NCI-H1417 treated with DMSO at 0.1 percent for 48 hours (cell line): ENCODE data around the gene TARS2.

Source experiments
- DNase-seq: peaks from one replicate; lab custom pipeline; 2025; lab: John Stamatoyannopoulos, UW

Gene TARS2

GRCh38 chr1:150555971-150556865, 69.0 kb downstream of the TARS2 start:
- DNase-seq: no peak

- no peak for DNase-seq
Measured at GRCh38 chr1:150557065-150557600, 69.9 kb downstream of the TARS2 start.
